HepG2 (cell line): ENCODE measurements around the gene TMEM9. TPM values are rescaled to one million over a fixed set of nuclear protein-coding genes. Genes with fewer than 3 reads are reported as not detected.

Experiments used
- CAMTA2 ChIP-seq: sonication (generic); formaldehyde crosslinking; IDR thresholded peaks from 2 replicates; pipeline ENCODE4 v1.4.0; 2020; ENCODE audit warnings: mild to moderate bottlenecking, missing genetic modification reagents, borderline replicate concordance
- CEBPB ChIP-seq: IDR thresholded peaks from 2 replicates; pipeline ENCODE4 v1.6.1; 2011; ENCODE audit warnings: low read depth, low read length, improper control_type of control experiment, borderline replicate concordance
- CSRNP2 ChIP-seq: sonication (generic); formaldehyde crosslinking; conservative IDR thresholded peaks from 2 replicates; pipeline ENCODE4 v1.8.0; 2022; ENCODE audit warnings: low read depth, missing genetic modification reagents
- ETV6 ChIP-seq: sonication (generic); formaldehyde crosslinking; conservative IDR thresholded peaks from 2 replicates; pipeline ENCODE4 v1.4.0; 2020; ENCODE audit warnings: missing genetic modification reagents
- KDM5B ChIP-seq: sonication (generic); formaldehyde crosslinking; IDR thresholded peaks from 2 replicates; pipeline ENCODE4 v1.4.0; 2020; ENCODE audit warnings: missing genetic modification reagents, mild to moderate bottlenecking, borderline replicate concordance
- MTF1 ChIP-seq: sonication (generic); formaldehyde crosslinking; IDR thresholded peaks from 2 replicates; pipeline ENCODE4 v1.5.0; 2020; ENCODE audit warnings: missing genetic modification reagents
- MYPOP ChIP-seq: sonication (generic); formaldehyde crosslinking; IDR thresholded peaks from 2 replicates; pipeline ENCODE4 v1.8.1; 2023; ENCODE audit warnings: mild to moderate bottlenecking, moderate library complexity, missing genetic modification reagents
- PCBP2 ChIP-seq: fragments of 200-400 bp; formaldehyde crosslinking; optimal IDR thresholded peaks from 2 replicates; pipeline ENCODE3; 2018; ENCODE audit warnings: low read length, low read depth; ENCODE audit not compliant: poor library complexity, severe bottlenecking
- YEATS4 ChIP-seq: sonication (generic); formaldehyde crosslinking; IDR thresholded peaks from 2 replicates; pipeline ENCODE4 v1.4.0; 2020; ENCODE audit warnings: missing genetic modification reagents, borderline replicate concordance
- ZFP1 ChIP-seq: IDR thresholded peaks from 2 replicates; pipeline ENCODE4 v1.6.1; 2016
- ZFP36 ChIP-seq: fragments of 150-350 bp; IDR thresholded peaks from 2 replicates; pipeline ENCODE4 v1.6.1; 2018; ENCODE audit warnings: borderline replicate concordance, low read length, low read depth; ENCODE audit not compliant: partially characterized antibody
- ZNF276 ChIP-seq: sonication (generic); formaldehyde crosslinking; IDR thresholded peaks from 2 replicates; pipeline ENCODE4 v1.4.0; 2020; ENCODE audit warnings: mild to moderate bottlenecking, low read depth, missing genetic modification reagents
- ZNF280B ChIP-seq: sonication (generic); formaldehyde crosslinking; IDR thresholded peaks from 2 replicates; pipeline ENCODE4 v1.5.0; 2020; ENCODE audit warnings: missing genetic modification reagents, mild to moderate bottlenecking, borderline replicate concordance
- ZNF639 ChIP-seq: conservative IDR thresholded peaks from 2 replicates; pipeline ENCODE4 v1.6.1; 2018; ENCODE audit warnings: missing genetic modification reagents
- ZNF724P ChIP-seq: sonication (generic); formaldehyde crosslinking; IDR thresholded peaks from 2 replicates; pipeline ENCODE4 v1.8.0; 2022; ENCODE audit warnings: missing genetic modification reagents, borderline replicate concordance
- ZSCAN21 ChIP-seq: sonication (generic); formaldehyde crosslinking; IDR thresholded peaks from 2 replicates; pipeline ENCODE4 v1.8.0; 2022; ENCODE audit warnings: mild to moderate bottlenecking, missing genetic modification reagents, moderate library complexity, borderline replicate concordance
- ZSCAN29 ChIP-seq: sonication (generic); formaldehyde crosslinking; conservative IDR thresholded peaks from 2 replicates; pipeline ENCODE4 v1.4.0; 2020; ENCODE audit warnings: mild to moderate bottlenecking, missing genetic modification reagents
- polyA plus RNA-seq, 8 experiments: library from polyadenylated mRNA; depleted of rRNA in 3 of 8; stranded (reverse) in 7 of 8; unstranded in 1 of 8; fragments of >200 nt; fragmentation: Illumina TruSeq in 4 of 8; extraction: Trizol in 4 of 8; gene quantifications; 2 replicates each; pipeline versions ENCODE4 v1.2.1 to v1.2.3, GENCODE V29; 2011 to 2016; ENCODE audit warnings: low read depth in 4 of 8, missing spikeins in 1 of 8, mixed read lengths in 1 of 8; ENCODE audit not compliant: insufficient read depth in 1 of 8
- total RNA-seq, 5 experiments: library from RNA; depleted of rRNA; stranded (reverse); fragments of >200 nt; fragmentation: Illumina TruSeq; extraction: Trizol; gene quantifications; 2 replicates each; pipeline ENCODE4 v1.2.3, GENCODE V29; 2016; ENCODE audit warnings: low read depth in 1 of 5

The TMEM9 gene
- total and polyA plus RNA-seq, 2 of the 13 experiments (the other 11 are each of a cell fraction or from before 2014, with no cell fraction given) = 60.9 to 102 TPM

GRCh38 chr1:201171063-201172036 is 17.1 kb upstream of the TMEM9 start (continued):
- TF ChIP-seq CSRNP2 (CRISPR knock-in tag) (no peak), ZNF639 (CRISPR knock-in tag) (no peak; the same call in 1 of the 2 replicates), ZFP1 (CRISPR knock-in tag) (no peak), ZNF724P (CRISPR knock-in tag) (no peak), KDM5B (CRISPR knock-in tag) (peak; percentile 70; the same call in 1 of the 2 replicates), ZFP36 (no peak), ZNF276 (CRISPR knock-in tag) (no peak; the same call in 1 of the 2 replicates), CEBPB (no peak), ZNF280B (no peak), YEATS4 (CRISPR knock-in tag) (0 out of 2 replicates have a peak, but pooled peaks have one; percentile 45), ZSCAN21 (CRISPR knock-in tag) (no peak), MYPOP (CRISPR knock-in tag) (peak; percentile 1; the same call in 1 of the 2 replicates), MTF1 (CRISPR knock-in tag) (no peak), ZSCAN29 (CRISPR knock-in tag) (no peak), ETV6 (0 out of 2 replicates have a peak, but pooled peaks have one; percentile 65), PCBP2 (no peak), CAMTA2 (CRISPR knock-in tag) (no peak)
